ENCODE results near the gene OR51V1. TPM values are rescaled to one million over a fixed set of nuclear protein-coding genes. Genes with fewer than 3 reads are reported as not detected.
"Not testable (repeated sequence)": the region's sequence is repeated elsewhere in the genome, so short reads cannot be mapped to it uniquely, and the experiment has no call there.

Gene OR51V1
- total and polyA plus RNA-seq, 2 experiments from 2014 or later, result not detected

DNA sequence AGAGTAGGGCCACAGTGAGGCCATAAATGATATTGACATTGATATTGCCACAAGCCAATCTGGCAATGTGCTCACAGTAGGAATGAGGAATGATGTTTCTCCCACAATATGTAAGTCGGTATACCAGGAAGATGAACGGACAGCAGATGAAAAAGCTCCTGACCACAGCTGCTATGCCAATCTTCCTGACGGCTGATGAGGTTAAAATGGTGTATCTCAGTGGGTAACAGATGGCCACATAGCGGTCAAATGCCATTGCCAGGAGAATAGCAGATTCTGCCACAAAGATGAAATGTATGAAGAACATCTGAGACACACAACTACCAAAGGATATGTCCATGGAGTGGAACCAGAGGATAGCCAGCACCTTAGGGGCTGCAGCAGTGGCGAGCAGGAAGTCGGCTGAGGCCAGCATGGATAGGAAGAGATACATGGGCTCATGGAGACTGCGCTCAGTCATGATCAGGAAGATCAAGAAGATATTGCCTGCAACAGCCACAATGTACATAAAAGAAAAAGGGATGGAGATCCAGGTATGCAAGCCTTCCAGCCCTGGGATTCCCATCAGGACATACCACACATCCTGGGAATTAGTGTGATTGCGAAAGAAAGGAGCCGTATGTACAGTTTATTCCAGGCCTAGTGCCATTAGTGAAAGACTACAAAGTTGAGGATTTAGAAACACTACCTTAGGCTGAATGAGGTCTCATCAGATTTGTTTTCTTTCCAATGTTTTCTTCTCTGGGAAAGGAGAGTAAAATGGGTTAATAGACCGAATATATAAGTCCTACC lies 22.2 kb downstream of the OR51V1 start:
- WGBS, 2 experiments (ENCODE audit: low coverage in 1 of 2, low lambda C conversion rate in 2 of 2, missing lambda C conversion rate in 2 of 2), result 45 to 46% methylated on average over 10 of the region's 10 CpGs
- Histone ChIP-seq H3K79me2 (ENCODE audit: insufficient read depth) (no peaks in the 10 kb centered on the region), H3K4me2 (ENCODE audit: unreplicated experiment) (no peak overlapping the region), H3K27me3 (replicated peaks; ENCODE audit: insufficient read depth) (0 out of 2 replicates have a peak, but pooled peaks cover 4% of the 10 kb centered on the region), H3K4me3 (no peak overlapping the region), H3F3A (ENCODE audit: insufficient read depth) (no peaks in the 10 kb centered on the region), H4K20me1 (ENCODE audit: insufficient read depth) (no peaks in the 10 kb centered on the region), H3K9ac (no peak overlapping the region), H3K27ac (no peak overlapping the region), H3K4me1 (ENCODE audit: insufficient read depth) (no peaks in the 10 kb centered on the region), H3K36me3 (ENCODE audit: low read depth) (no peaks in the 10 kb centered on the region), H2AFZ (no peak overlapping the region), H3K9me3 (ENCODE audit: low read depth) (no peaks in the 10 kb centered on the region), H3K9me2 (ENCODE audit: insufficient read depth) (no peaks in the 10 kb centered on the region)
- in situ Hi-C loops (cut with MboI), result no loop called here
- TF ChIP-seq EZH2phosphoT487 (IDR thresholded peaks at IDR 0.05; ENCODE audit: insufficient read depth, low read depth), result no peak
- no peak for TF ChIP-seq EZH2 (IDR thresholded peaks at IDR 0.05; ENCODE audit: insufficient read depth, poor library complexity, severe bottlenecking)
- DNase-seq, result no peak

DNA sequence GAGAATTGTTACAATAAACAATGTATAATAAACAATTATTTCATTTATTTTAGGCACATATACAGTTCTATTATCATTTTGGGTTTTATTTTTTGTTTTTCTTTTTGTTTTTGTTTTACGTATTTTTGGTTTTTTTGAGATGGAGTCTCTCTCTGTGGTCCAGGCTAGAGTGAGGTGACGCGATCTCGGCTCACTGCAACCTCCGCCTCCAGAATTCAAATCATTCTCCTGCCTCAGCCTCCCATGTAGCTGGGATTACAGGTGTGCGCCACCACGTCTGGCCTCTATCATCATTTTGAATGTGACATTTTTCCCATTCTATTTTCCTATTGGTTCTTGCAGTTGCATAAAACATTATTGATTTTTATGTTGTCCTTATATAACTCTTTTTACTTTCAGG lies 25.5 kb downstream of the OR51V1 start:
- TF ChIP-seq EZH2 (IDR thresholded peaks at IDR 0.05; ENCODE audit: insufficient read depth, poor library complexity, severe bottlenecking) (no peak), EZH2phosphoT487 (IDR thresholded peaks at IDR 0.05; ENCODE audit: insufficient read depth, low read depth) (no peak)
- 59 to 66% methylated on average over 7 of the region's 7 CpGs for WGBS, 2 experiments (ENCODE audit: low coverage in 1 of 2, low lambda C conversion rate in 2 of 2, missing lambda C conversion rate in 2 of 2)
- Histone ChIP-seq H3K4me1 (ENCODE audit: insufficient read depth) (no peaks in the 10 kb centered on the region), H3K4me2 (ENCODE audit: unreplicated experiment) (no peak overlapping the region), H3K79me2 (ENCODE audit: insufficient read depth) (no peaks in the 10 kb centered on the region), H3K9me2 (ENCODE audit: insufficient read depth) (no peaks in the 10 kb centered on the region), H3F3A (ENCODE audit: insufficient read depth) (no peaks in the 10 kb centered on the region), H3K9ac (no peak overlapping the region), H3K27me3 (replicated peaks; ENCODE audit: insufficient read depth) (0 out of 2 replicates have a peak, but pooled peaks cover 5% of the 10 kb centered on the region), H3K4me3 (no peak overlapping the region), H3K36me3 (ENCODE audit: low read depth) (no peaks in the 10 kb centered on the region), H3K27ac (no peak overlapping the region), H3K9me3 (ENCODE audit: low read depth) (no peaks in the 10 kb centered on the region), H2AFZ (no peak overlapping the region), H4K20me1 (ENCODE audit: insufficient read depth) (no peaks in the 10 kb centered on the region)
- in situ Hi-C loops (cut with MboI), result no loop called here
- DNase-seq, result no peak

DNA sequence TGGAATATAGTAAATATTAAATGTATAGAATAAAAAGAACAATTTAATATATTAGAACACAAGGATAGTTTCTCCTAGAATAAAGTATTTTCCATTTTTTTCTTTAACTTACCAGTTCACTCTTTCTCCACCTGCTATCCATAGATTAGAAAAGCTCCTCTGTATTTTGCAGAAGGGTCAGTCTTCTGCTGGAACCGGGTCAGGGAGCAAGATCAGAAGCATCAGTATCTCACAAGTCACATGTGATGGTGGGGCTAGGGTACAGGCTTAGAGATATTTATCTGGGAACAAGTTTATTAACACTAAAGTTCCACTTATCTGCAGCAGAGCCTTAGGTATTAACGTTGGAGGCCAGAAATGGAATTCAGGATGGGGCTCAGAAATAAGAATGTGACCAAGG lies 28.6 kb downstream of the OR51V1 start:
- Histone ChIP-seq H3K9me3 (ENCODE audit: low read depth) (no peaks in the 10 kb centered on the region), H3K4me1 (ENCODE audit: insufficient read depth) (no peaks in the 10 kb centered on the region), H3K4me3 (no peak overlapping the region), H2AFZ (no peak overlapping the region), H3K9ac (no peak overlapping the region), H3K36me3 (ENCODE audit: low read depth) (no peaks in the 10 kb centered on the region), H3K4me2 (ENCODE audit: unreplicated experiment) (no peak overlapping the region), H3K9me2 (ENCODE audit: insufficient read depth) (no peaks in the 10 kb centered on the region), H3K79me2 (ENCODE audit: insufficient read depth) (no peaks in the 10 kb centered on the region), H3K27ac (no peak overlapping the region), H4K20me1 (ENCODE audit: insufficient read depth) (no peaks in the 10 kb centered on the region), H3F3A (ENCODE audit: insufficient read depth) (no peaks in the 10 kb centered on the region), H3K27me3 (replicated peaks; ENCODE audit: insufficient read depth) (0 out of 2 replicates have a peak, but pooled peaks cover 5% of the 10 kb centered on the region)
- DNase-seq, result no peak
- no peak for TF ChIP-seq EZH2 (IDR thresholded peaks at IDR 0.05; ENCODE audit: insufficient read depth, poor library complexity, severe bottlenecking)
- no peak for TF ChIP-seq EZH2phosphoT487 (IDR thresholded peaks at IDR 0.05; ENCODE audit: insufficient read depth, low read depth)
- WGBS, 2 experiments (ENCODE audit: low coverage in 1 of 2, low lambda C conversion rate in 2 of 2, missing lambda C conversion rate in 2 of 2), result 2 to 7% methylated on average over 2 of the region's 2 CpGs
- in situ Hi-C loops (cut with MboI), result no loop called here

DNA sequence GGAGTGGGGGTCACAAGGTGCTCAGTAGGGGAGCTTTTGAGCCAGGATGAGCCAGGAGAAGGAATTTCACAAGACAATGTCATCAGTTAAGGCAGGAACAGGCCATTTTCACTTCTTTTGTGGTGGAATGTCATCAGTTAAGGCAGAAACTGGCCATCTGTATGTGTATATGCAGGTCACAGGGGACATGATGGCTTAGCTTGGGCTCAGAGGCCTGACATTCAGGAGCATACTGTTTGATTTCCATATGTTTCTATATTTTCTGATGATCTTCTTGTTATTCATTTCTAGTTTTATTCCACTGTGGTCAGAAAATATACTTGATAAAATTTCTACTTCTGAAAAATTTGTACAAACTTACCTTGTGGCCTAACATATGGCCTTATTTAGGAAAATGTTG lies 34.6 kb downstream of the OR51V1 start:
- in situ Hi-C loops (cut with MboI); H3K9me2 ChIP-seq (ENCODE audit: insufficient read depth): not testable (repeated sequence)

DNA sequence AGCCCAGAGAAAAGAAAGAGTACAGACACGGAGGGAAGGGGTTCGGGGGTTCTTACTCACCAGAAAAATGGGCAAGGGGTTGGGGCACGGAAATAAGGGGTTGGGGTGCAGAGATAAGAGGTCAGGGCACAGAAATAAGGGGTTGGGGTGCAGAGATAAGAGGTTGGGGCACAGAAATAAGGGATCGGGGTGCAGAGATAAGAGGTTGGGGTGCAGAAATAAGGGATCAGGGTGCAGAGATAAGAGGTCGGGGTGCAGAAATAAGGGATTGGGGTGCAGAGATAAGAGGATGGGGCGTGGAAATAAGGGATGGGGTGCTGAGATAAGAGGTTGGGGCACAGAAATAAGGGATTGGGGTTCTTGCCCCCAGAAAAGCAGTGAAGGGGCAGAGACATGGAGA lies 35.7 kb downstream of the OR51V1 start:
- H3K36me3 ChIP-seq (ENCODE audit: low read depth); H3K27me3 ChIP-seq (replicated peaks; ENCODE audit: insufficient read depth); DNase-seq; H3F3A ChIP-seq (ENCODE audit: insufficient read depth); H3K4me2 ChIP-seq (ENCODE audit: unreplicated experiment); H2AFZ ChIP-seq; H3K9me2 ChIP-seq (ENCODE audit: insufficient read depth); H3K79me2 ChIP-seq (ENCODE audit: insufficient read depth); in situ Hi-C loops (cut with MboI); H3K27ac ChIP-seq; H3K4me1 ChIP-seq (ENCODE audit: insufficient read depth); H3K4me3 ChIP-seq; H3K9ac ChIP-seq; H3K9me3 ChIP-seq (ENCODE audit: low read depth); H4K20me1 ChIP-seq (ENCODE audit: insufficient read depth): not testable (repeated sequence)
- WGBS, 2 experiments (ENCODE audit: low coverage in 1 of 2, low lambda C conversion rate in 2 of 2, missing lambda C conversion rate in 2 of 2), result 14 to 33% methylated on average over 2 to 6 of the region's 6 CpGs

More for the DNA sequence above, 34.6 kb downstream of the OR51V1 start:
- H3K27me3 ChIP-seq (replicated peaks; ENCODE audit: insufficient read depth); H3K9ac ChIP-seq; H3K27ac ChIP-seq; H3F3A ChIP-seq (ENCODE audit: insufficient read depth); H3K36me3 ChIP-seq (ENCODE audit: low read depth); H3K4me3 ChIP-seq; H4K20me1 ChIP-seq (ENCODE audit: insufficient read depth); H3K4me1 ChIP-seq (ENCODE audit: insufficient read depth); H3K79me2 ChIP-seq (ENCODE audit: insufficient read depth); H2AFZ ChIP-seq; H3K4me2 ChIP-seq (ENCODE audit: unreplicated experiment); DNase-seq; H3K9me3 ChIP-seq (ENCODE audit: low read depth): not testable (repeated sequence)

DNA sequence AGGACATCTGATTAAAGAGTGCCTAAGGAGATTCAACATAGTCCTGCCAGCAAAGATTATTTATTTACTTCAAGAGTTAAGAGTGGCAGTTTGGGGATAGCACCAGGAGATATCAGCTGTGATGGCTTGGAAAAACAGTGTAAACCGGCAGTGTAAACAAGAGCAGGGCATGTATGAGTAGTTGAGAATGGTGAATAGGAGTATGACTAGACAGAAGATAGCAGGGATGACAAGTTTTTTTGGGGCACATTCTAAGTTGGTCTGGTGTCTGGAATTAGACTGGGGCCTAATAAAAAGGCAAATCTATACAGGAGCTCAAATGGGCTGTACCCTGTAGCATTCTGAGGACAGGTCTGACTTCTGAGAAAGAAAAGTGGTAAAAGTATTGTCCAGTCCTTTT lies 39.4 kb downstream of the OR51V1 start:
- H3K36me3 ChIP-seq (ENCODE audit: low read depth); H3K4me2 ChIP-seq (ENCODE audit: unreplicated experiment); H3K27ac ChIP-seq; H3K9me3 ChIP-seq (ENCODE audit: low read depth); H3K4me3 ChIP-seq; H3K27me3 ChIP-seq (replicated peaks; ENCODE audit: insufficient read depth); in situ Hi-C loops (cut with MboI); H3K79me2 ChIP-seq (ENCODE audit: insufficient read depth); H3F3A ChIP-seq (ENCODE audit: insufficient read depth); H3K4me1 ChIP-seq (ENCODE audit: insufficient read depth); H3K9me2 ChIP-seq (ENCODE audit: insufficient read depth); H3K9ac ChIP-seq; DNase-seq; H2AFZ ChIP-seq; H4K20me1 ChIP-seq (ENCODE audit: insufficient read depth): not testable (repeated sequence)
- WGBS, 2 experiments (ENCODE audit: low coverage in 1 of 2, low lambda C conversion rate in 2 of 2, missing lambda C conversion rate in 2 of 2), result 0 to 29% methylated on average over 1 of the region's 1 CpG

DNA sequence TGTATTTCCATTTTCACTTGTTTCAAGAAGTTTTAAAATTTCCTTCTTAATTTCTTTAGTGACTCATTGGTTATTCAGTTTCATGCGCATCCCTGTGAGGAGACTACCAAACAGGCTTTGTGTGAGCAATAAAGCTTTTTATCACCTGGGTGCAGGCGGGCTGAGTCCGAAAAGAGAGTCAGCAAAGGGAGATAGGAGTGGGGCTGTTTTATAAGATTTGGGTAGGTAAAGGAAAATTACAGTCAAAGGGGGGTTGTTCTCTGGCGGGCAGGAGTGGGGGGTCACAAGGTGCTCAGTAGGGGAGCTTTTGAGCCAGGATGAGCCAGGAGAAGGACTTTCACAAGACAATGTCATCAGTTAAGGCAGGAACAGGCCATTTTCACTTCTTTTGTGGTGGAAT lies 40.3 kb downstream of the OR51V1 start:
- in situ Hi-C loops (cut with MboI); DNase-seq; H3K36me3 ChIP-seq (ENCODE audit: low read depth); H3F3A ChIP-seq (ENCODE audit: insufficient read depth); H3K4me2 ChIP-seq (ENCODE audit: unreplicated experiment); H2AFZ ChIP-seq; H3K9me3 ChIP-seq (ENCODE audit: low read depth); H3K27ac ChIP-seq; H3K4me3 ChIP-seq; H3K27me3 ChIP-seq (replicated peaks; ENCODE audit: insufficient read depth); H3K79me2 ChIP-seq (ENCODE audit: insufficient read depth); H3K4me1 ChIP-seq (ENCODE audit: insufficient read depth); H4K20me1 ChIP-seq (ENCODE audit: insufficient read depth); H3K9me2 ChIP-seq (ENCODE audit: insufficient read depth); H3K9ac ChIP-seq: not testable (repeated sequence)
- WGBS, 2 experiments (ENCODE audit: low coverage in 1 of 2, low lambda C conversion rate in 2 of 2, missing lambda C conversion rate in 2 of 2), result 46 to 55% methylated on average over 4 of the region's 4 CpGs

Data from GM23248 (cell line).